Measurements from ENCODE around the gene GOPC. TPM values are rescaled to one million over a fixed set of nuclear protein-coding genes. Genes with fewer than 3 reads are reported as not detected.
A peak's percentile ranks its signal among the peaks of the same experiment; 100 is the strongest.
"Not testable (repeated sequence)": the region's sequence is repeated elsewhere in the genome, so short reads cannot be mapped to it uniquely, and the experiment has no call there.

Gene GOPC
- polyA plus RNA-seq (ENCODE audit: insufficient read length): 40.7 TPM

- DNase-seq: peak; percentile 98
Measured at GRCh38 chr6:117602151-117602898, at the start of gene GOPC. GOPC (minus strand) TSS chr6:117602511; CDS start chr6:117602288, 223 bp downstream.

DNA sequence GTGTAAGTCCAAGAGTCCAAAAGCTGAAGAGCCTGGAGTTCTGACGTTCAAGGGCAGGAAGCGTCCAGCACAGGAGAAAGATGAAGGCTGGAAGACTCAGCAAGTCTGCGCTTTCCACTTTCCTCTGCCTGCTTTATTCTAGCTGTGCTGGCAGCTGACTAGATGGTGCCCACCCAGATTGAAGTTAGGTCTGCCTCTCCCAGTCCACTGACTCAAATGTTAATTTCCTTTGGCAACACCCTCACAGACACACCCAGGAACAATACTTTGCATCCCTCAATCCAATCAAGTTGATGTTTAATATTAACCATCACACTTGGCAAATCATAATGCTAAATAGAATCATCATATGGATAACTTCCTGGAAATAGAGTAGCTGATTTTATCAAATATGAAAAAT, 49.7 kb upstream of the GOPC start:
- DNase-seq: not testable (repeated sequence)

GRCh38 chr6:117642976-117643375, 40.7 kb upstream of the GOPC start:
- DNase-seq: no peak

- no peak for DNase-seq
Measured at GRCh38 chr6:117637770-117638169, 35.5 kb upstream of the GOPC start.

GRCh38 chr6:117629119-117629660, 26.9 kb upstream of the GOPC start:
- DNase-seq: no peak

DNA sequence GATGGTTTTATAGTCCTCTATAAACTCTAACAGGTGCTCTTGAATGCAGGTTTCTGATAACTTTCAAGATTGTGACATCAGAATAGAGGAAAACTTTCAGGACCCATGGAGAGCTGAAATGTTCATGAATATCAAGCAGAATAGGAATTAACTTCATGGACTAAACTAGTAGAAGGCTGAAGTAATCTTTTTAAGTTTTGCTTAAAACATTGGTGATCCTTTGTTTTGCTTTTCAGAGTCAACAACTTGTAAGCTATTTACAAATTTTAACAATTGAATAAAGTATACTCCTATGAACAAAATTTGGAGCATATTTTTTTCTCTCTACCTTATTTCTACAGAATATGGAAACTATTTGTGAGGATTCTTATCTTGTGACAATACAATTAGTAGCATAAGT, 25.2 kb upstream of the GOPC start:
- no peak for DNase-seq

DNA sequence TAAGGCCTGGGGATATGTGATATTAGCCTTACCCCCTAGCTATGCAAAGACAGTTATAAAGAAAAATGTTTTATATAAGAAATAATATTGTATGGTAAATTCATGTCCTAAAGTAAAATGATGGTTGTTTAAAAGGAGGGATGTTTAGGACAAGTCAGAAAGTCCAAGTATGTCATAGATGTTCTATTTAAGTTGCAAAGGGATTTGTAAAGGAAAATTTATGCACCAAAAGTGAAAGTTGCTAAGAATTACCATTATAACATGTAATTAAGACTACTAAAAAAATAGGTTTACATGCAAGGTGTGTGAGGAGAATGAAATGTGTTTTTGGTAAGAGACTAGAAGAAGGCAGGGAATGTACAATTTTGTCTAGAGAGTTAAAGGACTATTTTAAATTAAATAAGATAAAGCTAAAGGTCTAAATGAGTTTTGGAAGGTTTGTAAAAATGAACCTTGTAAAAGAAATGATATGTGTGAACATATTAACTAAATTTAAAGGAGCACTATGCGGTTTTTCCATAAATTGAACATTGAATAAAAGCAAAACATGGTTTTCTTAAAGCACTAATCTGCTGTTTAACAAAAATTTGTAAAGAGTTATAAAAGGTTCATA, 22.7 kb upstream of the GOPC start:
- no peak for DNase-seq

DNA sequence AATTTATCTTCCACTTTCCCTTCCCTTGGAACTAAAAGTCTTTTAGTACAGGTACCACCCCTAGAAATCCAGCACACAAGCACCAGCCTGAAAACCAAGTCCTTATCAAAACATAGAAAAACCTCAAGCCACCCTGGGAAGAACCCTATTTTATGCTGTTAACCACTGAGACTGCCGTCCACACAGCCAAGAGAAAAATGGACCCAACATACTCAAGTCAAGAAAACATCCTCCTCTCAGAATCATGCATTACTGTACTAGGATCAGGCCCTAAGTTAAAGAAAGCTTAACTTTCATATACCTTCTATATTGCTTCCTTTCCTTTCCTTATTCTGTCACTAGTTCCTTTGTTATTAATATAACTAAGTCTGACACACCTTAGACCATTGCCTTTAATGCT, 16.9 kb upstream of the GOPC start:
- DNase-seq: no peak

DNA sequence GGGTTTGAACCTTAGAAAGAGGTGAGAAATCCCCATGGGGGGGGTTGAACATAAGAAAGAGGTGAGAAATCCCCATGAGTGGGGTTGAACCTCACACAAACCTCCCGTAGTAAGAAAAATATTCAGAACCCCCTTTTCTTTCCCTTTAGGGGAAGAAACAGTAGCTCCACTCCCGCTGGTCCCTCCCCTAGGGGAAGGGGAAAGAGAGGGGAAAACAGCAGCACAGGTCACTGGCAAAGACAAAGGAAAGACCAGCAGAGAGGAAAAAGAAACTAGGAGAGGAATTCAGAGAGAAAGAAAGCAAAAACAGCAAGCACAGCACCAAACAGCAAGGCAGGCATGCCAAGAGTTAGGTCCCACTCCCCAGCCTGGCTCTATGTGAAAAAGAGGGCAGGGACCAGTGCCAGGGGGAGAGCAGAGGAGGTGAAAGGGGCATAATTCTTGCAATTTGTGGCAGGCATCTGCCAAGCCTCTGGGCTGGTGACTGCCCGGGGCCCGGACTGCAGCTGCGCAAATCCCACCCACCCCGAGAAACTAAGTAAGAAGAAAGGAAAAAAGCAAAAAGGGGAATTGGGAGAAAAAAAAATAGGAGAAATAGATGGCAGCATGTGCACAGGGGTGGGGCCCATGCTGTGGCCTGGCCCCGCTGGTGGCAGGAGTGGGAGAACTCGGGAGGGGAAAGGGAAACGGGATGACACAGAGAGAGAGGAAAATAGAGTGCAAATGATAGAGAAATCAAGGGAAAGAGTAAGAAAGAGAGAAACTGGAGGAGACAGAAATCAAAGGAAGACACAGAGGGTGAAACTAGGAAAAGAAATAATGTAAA, 15.1 kb upstream of the GOPC start:
- no peak for DNase-seq

GRCh38 chr6:117616391-117617209, 14.3 kb upstream of the GOPC start:
- no peak for DNase-seq

DNA sequence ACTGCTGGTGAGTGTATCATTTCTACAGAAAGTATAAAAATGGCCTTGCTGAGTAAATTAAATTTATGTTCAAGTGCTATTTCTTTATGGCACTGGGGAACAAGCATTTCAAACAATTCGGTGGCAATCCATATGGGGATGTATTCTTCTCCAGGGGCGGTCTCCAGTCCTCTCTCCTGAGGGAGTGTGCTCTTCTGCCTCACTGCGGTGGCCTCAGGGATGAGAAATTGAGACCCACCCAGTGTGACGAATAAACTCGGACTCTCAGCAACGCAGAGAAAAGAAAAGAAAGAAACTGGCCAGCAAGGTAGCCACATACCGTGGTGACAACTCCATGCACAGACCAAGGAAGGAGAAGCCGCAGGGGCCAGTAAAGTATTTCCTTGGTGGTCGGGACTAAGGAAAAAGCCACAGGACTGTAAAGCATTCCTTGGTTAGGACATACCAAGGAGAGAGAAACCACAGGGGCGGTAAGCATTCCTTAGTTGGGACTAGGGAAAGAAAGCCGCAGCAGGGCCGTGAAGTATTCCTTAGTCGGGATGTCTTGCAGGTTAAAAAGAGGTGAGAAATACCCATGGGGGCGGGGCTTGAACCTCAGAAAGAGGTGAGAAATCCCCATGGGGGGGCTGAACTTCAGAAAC, 13.6 kb upstream of the GOPC start:
- DNase-seq: no peak

DNA sequence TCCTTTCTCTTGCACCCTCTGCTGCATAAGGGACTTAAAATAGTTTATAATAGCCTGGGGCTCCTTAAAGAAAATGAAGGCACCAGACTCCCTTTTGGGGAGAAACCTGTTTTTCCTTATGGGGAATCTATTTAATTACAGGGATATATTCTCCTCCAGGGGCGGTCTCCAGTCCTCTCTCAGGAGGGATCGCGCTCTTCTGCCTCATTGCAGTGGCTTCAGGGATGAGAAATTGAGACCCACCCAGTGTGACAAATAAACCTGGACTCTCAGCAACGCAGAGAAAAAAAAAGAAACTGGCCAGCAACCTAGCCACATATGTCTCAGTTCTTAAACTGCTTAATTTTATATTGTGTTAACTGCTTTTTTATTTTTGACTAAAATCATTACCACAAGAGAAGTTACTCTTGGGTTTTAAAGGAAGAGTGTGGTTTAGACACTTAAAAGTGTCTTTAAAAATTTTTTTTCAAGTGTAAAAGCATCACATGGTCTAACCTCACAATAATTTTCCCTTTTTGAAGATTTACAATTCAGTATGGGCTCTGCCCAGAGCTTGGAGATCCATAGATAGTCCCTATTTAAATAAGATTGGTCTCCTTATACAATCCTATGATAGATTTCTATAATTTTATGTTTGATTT, 11.7 kb upstream of the GOPC start:
- DNase-seq: no peak

GRCh38 chr6:117607511-117607910, 5.2 kb upstream of the GOPC start:
- no peak for DNase-seq

GRCh38 chr6:117605169-117605826, 3.0 kb upstream of the GOPC start:
- peak; percentile 37 for DNase-seq

DNA sequence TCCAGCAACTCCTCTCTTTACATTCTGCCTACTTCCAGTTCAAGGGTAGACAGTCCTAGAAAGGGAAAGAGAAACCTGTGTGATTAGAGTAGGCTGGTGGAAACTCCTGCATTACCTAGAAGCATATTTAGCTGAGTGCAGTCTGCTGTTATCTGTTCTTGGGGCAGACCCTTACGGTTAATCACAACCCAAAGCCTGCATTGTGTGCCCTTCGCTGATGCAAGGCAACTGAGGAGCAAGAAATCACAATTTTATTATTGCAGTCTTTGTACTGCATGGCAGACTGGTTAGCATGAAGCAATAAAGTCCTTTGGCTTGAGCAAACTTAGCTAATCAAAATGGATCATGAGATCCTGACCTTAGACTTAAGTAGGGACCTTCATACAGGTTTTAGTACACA, 1.5 kb upstream of the GOPC start:
- no peak for DNase-seq

GRCh38 chr6:117602899-117603588, 733 bp upstream of the GOPC start:
- DNase-seq: no peak

DNA sequence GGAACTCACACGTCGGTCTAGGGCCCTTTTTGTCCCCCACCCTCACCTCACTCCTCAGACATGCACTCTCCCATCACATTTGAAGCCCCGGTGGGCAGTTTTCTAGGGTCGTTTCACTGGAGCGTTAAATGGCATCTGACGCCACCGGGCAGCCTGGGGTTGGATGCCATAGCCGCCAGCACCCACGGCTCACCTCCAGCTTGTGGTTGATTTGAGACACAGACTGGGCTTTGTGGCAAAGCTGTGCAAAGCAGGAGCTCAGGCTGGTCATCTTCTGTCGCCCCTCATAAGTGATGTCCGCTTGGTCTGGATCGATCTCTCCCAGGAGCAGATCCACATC, 530 bp downstream of the GOPC start:
- no peak for DNase-seq

DNA sequence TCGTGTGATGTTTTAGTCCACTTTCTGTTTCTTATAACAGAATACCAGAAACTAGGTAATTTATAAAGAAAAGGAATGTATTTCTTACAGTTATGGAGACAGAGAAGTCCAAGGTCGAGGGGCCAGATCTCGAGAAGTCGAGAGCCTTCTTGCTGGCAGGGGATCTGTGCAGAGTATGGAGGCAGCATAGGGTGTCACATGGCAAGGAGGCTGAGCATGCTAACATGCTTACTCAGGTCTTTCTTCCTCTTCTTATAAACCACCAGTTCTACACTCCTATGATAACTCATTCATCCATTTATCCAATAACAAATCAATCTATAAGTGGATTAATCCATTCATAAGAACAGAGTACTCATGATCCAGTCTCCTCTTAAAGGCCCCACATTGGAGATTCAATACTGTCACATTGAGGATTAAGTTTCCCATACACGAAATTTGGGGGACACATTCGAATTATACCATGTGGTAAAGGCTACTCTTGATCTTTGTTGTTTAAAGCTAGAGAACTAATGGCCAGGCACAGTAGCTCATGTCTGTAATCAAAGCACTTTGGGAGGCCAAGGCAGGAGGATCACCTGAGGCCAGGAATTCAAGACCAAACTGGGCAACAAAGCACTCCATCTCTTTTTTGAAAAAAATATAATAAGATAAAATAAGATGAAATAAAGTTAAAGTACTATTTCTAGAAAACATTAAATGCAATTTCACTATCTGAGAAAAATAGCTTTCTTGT, 2.1 kb downstream of the GOPC start:
- no peak for DNase-seq

- no peak for DNase-seq
Measured at GRCh38 chr6:117597755-117598154, 4.6 kb downstream of the GOPC start.
